Inflammatory macrophage treated with lipopolysaccharide for 1 hour (primary cell): Measurements from ENCODE around the gene CAMLG.
"Not testable (repeated sequence)": the region's sequence is repeated elsewhere in the genome, so short reads cannot be mapped to it uniquely, and the experiment has no call there.

ENCODE experiments used
- DNase-seq, 2 donors: peaks; one replicate each; pipeline ENCODE4 v3.0.0-alpha.2; 2020 to 2022

CAMLG gene

GRCh38 chr5:134738133-134738962 is at the start of gene CAMLG:
Gene CAMLG, plus strand, starts transcription at chr5:134738548. Its CDS starts 73 bp downstream, at chr5:134738621.
- peak; percentile 98 to 99 for DNase-seq

DNA sequence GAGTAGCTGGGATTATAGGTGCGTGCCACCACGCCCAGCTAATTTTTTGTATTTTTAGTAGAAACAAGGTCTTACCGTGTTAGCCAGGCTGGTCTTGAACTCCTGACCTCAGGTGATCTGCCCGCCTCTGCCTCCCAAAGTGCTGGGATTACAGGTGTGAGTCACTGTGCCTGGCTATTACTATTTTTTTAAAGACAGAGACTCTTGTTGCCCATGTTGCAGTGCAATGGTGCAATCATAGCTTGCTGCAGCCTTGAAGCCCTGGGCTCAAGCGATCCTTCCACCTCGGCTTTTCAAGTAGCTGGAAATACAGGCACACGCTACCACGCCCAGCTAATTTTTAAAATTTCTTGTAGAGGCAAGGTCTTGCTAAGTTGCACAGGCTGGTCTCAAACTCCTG is 48.2 kb upstream of the CAMLG start:
- not testable (repeated sequence) for DNase-seq

GRCh38 chr5:134692722-134693121 is 45.6 kb upstream of the CAMLG start:
- no peak for DNase-seq

DNA sequence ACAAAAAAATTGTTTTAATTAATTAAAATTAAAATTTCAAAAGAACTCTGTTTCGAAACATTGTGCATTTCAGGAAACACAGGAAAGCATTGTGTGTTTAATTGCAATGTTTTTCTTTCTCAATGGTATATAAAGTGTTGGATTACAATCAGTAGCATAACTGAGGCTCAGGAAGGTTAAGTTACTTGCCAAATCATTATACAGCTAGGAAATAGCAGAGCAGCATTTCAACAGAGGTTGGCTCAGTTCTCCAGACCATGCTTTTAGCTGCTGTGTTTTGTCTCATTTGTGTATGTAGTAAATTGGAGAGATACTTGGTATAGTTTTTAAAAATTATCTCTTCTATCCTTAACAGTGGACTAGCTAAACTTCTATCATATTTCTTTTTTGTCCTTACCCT is 30.0 kb upstream of the CAMLG start:
- no peak for DNase-seq

GRCh38 chr5:134714120-134714519 is 24.2 kb upstream of the CAMLG start:
- DNase-seq, result no peak

DNA sequence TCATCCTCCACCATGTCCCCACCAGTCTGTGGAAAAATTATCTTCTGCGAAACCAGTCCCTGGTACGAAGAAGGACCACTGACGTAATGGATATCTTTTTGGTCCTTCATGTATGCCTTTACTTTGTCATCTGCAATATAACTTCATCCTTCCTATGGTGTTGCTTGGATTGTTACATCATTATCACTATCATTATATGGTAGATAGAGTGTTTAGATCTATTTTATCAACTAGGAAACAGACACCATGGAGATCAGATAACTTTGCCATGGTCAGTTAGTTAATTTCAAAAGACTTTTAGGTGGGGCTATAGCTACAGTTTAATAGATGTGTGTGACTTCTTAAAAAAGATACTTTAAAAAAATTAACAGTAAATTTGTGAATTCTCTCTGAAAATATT is 23.8 kb upstream of the CAMLG start:
- no peak for DNase-seq

GRCh38 chr5:134715466-134715865 is 22.9 kb upstream of the CAMLG start:
- DNase-seq, result not testable (repeated sequence)

DNA sequence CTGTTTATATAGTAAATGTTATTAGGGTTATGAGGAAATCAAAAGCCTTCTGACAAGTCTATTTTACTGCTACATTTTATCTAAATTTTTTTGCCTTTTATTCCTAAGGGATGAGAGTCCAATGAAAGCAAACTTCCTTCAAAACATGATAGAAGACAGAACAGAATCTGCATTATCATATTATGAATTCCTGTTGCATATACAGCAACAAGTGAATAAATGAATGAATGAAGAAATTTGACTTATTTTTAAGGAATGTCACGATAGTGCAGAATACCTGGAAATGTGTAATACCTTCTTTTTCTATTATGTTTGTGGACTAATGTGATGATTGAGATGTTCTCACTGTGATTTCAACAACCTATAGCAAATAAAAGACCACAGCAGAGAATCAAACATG is 13.5 kb upstream of the CAMLG start:
- DNase-seq, result no peak

DNA sequence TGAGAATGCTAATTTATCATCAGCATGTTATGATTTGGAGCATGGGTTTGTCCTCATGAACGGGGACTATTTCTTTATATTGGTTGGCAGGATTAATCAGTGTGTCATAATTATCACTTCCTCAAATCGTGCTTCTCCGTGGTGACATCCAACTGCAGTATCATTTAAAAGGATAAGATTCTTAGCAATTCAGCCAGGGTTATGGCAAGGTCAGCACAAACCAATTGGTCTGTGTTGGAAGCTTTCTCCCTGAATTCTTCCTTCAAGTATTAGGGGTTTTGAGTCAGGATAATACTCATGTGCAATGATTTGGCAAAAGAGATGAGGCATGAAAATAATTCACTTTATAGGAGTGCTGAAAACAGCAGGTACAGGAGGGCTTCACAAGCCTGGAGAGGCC is 5.5 kb upstream of the CAMLG start:
- peak in 1 of 2 donors; percentile 5 for DNase-seq

- DNase-seq, result no peak
These were observed 3.1 kb upstream of the CAMLG start for GRCh38 chr5:134735243-134735642.

- DNase-seq, result peak; percentile 24 to 40
These were observed 2.1 kb upstream of the CAMLG start for GRCh38 chr5:134736173-134736812.

- DNase-seq, result peak; percentile 25 to 36
These were observed 764 bp downstream of the CAMLG start for GRCh38 chr5:134738963-134739661.

GRCh38 chr5:134741052-134741451 is 2.7 kb downstream of the CAMLG start:
- no peak for DNase-seq

- no peak for DNase-seq
These were observed 3.8 kb downstream of the CAMLG start for GRCh38 chr5:134742134-134742533.

DNA sequence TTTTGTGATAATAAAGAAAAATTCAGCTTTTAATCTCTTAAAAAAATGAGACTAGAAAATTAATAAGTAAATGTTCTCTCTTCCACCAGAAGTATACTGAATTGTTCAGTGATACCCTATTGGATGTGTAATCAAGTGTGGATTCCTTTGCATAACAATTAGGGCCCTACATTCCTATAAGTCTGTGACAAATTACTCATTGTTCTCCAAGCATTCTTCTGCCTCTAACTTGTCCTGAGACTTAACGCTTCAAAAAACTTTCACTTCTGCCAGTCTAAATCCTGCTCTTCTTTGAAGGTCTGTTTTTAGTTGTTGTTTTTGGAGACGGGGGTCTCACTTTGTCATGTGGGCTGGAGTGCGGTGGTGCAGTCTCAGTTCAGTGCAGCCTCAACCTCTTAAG is 11.1 kb downstream of the CAMLG start:
- no peak for DNase-seq

DNA sequence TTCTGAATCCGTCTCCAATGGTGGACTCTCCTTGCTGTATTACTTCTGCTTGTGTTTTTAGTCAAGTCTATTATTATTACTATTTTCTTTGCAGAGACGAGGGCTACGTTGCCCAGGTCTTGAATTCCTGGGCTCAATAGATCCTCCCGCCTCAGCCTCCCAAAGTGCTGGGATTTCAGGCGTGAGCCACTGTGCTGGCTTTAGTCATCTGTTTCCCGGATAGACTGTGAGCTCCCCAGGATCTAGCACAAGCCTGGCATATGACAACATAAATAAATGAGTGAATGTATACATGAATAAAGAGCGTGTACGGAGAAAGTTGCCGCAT is 19.8 kb downstream of the CAMLG start:
- DNase-seq, result no peak

DNA sequence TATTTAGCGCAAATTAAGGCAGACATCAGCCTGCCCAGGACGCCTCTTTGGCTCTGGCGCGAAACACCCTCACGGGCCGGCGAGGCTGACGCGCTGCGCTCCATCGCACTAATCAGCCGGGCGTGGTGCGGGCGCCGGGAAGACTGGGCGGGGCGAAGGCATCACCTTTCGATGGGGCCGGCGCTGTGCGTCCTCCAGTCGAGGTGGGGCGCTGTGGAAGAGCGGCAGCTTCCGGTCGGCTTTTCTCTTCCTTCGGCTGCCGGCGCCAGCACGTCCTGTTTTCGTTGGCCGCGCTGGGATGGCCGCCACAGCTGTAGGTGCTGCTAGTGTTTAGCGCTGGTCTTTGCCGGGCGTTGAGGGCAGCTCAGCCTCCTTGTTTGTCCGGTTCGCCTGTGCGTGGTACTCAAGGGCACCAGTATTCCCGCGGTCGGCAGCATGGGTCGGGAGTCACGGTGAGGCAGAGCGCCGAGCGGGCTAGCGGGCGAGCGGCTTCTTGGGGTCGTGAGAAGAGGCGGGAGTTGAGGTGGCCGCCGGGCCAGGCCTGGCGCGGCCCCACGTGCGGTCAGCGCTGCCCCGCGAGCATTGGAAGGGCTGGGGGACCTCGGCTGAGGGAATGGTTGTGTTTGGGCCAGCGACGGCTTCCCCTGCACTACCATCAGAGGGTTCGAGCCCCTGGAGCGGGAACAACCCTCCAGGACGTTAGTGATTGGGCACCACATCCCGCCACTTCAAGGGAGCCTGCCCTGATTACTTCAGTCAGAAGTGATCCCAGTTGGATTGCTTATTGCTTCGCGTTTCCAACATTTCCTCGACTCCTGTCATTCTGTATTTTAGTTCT is 20.4 kb downstream of the CAMLG start, which contains the start of gene DDX46:
DDX46 (plus strand) TSS at position 276 of the 838 bp plus-strand sequence; CDS start at position 436, 160 bp downstream.
- peak; percentile 88 to 96 for DNase-seq

DNA sequence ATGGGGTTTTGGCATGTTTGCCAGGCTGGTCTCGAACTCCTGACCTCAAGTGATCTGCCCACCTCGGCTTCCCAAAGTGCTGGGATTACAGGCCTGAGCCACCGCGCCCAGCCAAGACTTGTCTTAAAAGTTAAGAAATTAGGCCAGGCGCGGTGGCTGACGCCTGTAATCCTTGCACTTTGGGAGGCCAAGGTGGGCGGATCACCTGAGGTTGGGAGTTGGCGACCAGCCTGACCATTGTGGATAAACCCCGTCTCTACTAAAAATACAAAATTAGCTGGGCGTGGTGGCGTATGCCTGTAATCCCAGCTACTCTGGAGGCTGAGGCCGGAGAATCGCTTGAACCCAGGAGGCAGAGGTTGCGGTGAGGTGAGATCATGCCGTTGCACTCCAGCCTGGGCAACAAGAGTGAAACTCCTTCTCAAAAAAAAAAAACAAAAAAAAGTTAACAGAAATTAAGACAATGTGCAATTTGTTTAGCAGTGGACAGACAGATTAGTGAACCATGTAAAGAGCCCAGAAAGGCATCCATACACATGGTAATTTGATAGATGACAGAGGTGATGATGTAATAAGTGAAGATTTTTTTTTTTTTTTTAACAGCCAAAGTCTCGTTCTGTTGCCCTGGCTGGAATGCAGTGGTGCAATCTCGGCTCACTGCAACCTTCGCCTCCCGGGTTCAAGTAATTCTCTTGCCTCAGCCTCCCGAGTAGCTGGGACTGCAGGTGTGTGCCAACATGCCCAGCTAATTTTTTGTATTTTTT is 29.4 kb downstream of the CAMLG start:
- not testable (repeated sequence) for DNase-seq

DNA sequence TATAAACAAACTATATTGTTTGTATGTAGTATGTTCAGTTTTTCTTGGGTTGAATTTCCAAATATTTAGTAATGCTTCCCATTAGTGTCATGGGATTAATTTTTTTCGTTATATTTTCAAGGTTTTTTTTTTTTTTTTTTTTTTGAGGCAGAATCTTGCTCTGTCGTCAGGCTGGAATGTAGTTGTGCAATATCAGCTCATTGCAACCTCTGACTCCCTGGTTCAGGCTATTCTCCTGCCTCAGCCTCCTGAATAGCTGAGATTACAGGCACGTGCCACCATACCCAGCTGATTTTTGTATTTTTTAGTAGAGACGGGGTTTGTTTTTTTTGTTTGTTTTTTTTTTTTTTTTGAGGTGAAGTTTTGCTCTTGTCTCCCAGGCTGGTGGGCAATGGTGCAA is 30.9 kb downstream of the CAMLG start:
- DNase-seq, result peak; percentile 24 to 27

- DNase-seq, result peak; percentile 50 to 73
These were observed 34.2 kb downstream of the CAMLG start for GRCh38 chr5:134772461-134773125.

DNA sequence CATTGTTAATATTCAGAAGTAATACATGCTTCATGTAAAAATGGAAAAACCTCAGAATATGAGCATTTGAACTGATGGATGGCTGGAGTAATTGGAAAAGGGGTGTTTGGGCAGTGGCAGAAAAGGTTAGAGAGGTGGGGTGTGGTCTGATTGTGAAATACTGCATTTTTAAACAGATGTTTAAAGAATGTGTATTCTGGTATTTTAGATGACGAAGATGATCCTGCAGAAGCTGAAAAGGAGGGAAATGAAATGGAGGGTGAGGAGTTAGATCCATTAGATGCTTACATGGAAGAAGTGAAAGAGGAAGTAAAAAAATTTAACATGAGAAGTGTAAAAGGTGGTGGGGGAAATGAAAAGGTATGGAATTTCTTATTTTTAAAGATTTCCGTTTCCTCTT is 39.0 kb downstream of the CAMLG start:
- DNase-seq, result no peak
